ENCODE data around the gene BTN3A1. TPM values are rescaled to one million over a fixed set of nuclear protein-coding genes. Genes with fewer than 3 reads are reported as not detected.
"Not testable (repeated sequence)": the region's sequence is repeated elsewhere in the genome, so short reads cannot be mapped to it uniquely, and the experiment has no call there.

Gene BTN3A1
- total RNA-seq: 16.7 TPM

DNA sequence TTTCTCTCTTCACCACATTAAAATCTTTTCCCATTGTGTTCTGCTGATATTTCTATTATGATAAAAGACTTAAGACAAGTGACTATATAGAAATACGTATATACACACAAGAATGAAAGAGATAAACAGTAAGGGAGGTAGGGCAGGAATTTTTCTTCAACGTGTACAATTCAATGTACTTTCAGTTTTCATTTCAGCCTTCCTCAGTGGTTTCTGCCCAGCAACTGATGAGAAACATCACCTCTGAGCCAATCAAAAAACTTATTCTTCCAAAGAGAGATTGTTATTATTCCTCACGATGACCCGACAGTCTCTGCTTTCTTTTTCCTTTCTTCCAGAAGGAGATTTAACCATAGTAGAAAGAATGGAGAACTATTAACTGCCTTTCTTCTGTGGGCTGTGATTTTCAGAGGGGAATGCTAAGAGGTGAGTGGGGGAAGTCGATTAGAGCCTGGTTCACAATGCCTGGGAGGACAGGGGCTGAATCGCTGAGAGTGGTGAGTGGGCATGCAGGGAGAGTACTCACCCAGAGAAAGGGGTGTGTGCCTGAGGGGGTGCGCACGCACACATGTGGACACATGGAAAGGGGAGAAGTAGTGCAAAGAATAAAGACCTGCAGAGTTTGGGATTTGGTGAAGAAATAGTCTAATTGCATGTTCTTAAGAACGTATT lies at the start of gene BTN3A1:
Gene BTN3A1 (plus strand): TSS at position 289 of the 672 bp plus-strand sequence. CDS start 3,289 bp downstream, outside the sequence.
- peak in 1 of 2 donors; percentile 74 for TF ChIP-seq POLR2AphosphoS5 (IDR thresholded peaks at IDR 0.05; ENCODE audit: insufficient read depth in 1 of 2, low read depth in 1 of 2)
- TF ChIP-seq, protein P1, sequence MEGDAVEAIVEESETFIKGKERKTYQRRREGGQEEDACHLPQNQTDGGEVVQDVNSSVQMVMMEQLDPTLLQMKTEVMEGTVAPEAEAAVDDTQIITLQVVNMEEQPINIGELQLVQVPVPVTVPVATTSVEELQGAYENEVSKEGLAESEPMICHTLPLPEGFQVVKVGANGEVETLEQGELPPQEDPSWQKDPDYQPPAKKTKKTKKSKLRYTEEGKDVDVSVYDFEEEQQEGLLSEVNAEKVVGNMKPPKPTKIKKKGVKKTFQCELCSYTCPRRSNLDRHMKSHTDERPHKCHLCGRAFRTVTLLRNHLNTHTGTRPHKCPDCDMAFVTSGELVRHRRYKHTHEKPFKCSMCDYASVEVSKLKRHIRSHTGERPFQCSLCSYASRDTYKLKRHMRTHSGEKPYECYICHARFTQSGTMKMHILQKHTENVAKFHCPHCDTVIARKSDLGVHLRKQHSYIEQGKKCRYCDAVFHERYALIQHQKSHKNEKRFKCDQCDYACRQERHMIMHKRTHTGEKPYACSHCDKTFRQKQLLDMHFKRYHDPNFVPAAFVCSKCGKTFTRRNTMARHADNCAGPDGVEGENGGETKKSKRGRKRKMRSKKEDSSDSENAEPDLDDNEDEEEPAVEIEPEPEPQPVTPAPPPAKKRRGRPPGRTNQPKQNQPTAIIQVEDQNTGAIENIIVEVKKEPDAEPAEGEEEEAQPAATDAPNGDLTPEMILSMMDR (IDR thresholded peaks at IDR 0.05): no peak
- no peak for TF ChIP-seq POLR2A (IDR thresholded peaks at IDR 0.05)
- no peak for DNase-seq (ENCODE audit: extremely low spot score in 2 of 2)
- H3K27ac ChIP-seq: peak within 1 kb of the TSS; percentile 91
- H3K4me1 ChIP-seq: peaks cover 37% of the 10 kb centered on the region
- peak within 1 kb of the TSS; percentile 52 to 61 for H3K4me3 ChIP-seq
- intact Hi-C loops (cut with DNase I): no loop called here
- no peaks in the 10 kb centered on the region for H3K9me3 ChIP-seq
- peaks cover 0 to 5% of the 10 kb centered on the region in 2 donors for H3K36me3 ChIP-seq
- H3K27me3 ChIP-seq: no peaks in the 10 kb centered on the region

DNA sequence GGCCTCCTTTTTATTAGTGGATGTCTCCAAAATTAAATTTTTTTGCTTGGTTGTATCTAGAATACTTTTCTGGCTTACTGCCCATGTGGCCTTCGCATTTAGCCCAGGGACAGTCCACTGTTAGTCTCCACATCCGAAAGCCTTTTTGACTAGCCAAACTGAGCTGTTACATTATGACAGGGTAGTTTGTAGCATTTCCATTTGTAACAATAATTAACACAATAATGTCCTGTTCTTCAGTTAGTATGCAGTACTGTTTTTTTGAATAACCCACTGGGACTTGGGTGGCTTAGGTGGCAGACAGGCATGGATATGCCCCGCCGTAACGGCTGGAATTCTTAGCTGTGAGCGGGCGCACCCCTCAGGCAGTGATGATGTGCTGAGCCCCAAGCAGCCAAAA lies 49.8 kb upstream of the BTN3A1 start:
- H3K36me3 ChIP-seq: no peaks in the 10 kb centered on the region
- no peaks in the 10 kb centered on the region for H3K9me3 ChIP-seq
- intact Hi-C loops (cut with DNase I): no loop called here
- H3K27me3 ChIP-seq: no peaks in the 10 kb centered on the region
- H3K4me3 ChIP-seq: no peak overlapping the region
- no peak overlapping the region for H3K27ac ChIP-seq
- TF ChIP-seq, protein P1 (IDR thresholded peaks at IDR 0.05): no peak
- TF ChIP-seq POLR2AphosphoS5 (IDR thresholded peaks at IDR 0.05; ENCODE audit: insufficient read depth in 1 of 2, low read depth in 1 of 2) (no peak), POLR2A (IDR thresholded peaks at IDR 0.05) (no peak)
- DNase-seq (ENCODE audit: extremely low spot score in 2 of 2): no peak
- H3K4me1 ChIP-seq: no peaks in the 10 kb centered on the region

DNA sequence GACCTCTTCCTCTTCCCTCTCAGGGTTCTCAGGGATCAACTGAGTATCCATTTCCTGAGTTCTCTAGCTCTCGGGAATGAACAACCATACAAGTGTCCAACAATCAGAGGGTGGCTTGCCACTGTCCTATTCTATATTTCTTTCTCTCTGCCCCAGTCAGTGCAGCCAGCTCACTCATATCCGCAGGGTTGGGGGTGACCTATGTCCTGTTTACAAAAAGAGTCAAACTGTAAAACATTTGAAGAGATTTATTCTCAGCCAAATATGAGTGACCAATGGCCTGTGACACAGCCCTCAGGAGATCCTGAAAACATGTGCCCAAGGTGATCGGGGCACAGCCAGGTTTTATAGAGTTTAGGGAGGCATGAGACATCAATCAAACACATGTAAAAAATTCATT lies 47.9 kb upstream of the BTN3A1 start:
- Histone ChIP-seq H3K4me1 (no peaks in the 10 kb centered on the region), H3K27ac (no peak overlapping the region), H3K27me3 (no peaks in the 10 kb centered on the region), H3K9me3 (no peaks in the 10 kb centered on the region), H3K36me3 (no peaks in the 10 kb centered on the region), H3K4me3 (no peak overlapping the region)
- no peak for DNase-seq (ENCODE audit: extremely low spot score in 2 of 2)
- intact Hi-C loops (cut with DNase I): no loop called here
- TF ChIP-seq, protein P1 (IDR thresholded peaks at IDR 0.05): no peak
- TF ChIP-seq POLR2AphosphoS5 (IDR thresholded peaks at IDR 0.05; ENCODE audit: insufficient read depth in 1 of 2, low read depth in 1 of 2): no peak
- TF ChIP-seq POLR2A (IDR thresholded peaks at IDR 0.05): no peak

DNA sequence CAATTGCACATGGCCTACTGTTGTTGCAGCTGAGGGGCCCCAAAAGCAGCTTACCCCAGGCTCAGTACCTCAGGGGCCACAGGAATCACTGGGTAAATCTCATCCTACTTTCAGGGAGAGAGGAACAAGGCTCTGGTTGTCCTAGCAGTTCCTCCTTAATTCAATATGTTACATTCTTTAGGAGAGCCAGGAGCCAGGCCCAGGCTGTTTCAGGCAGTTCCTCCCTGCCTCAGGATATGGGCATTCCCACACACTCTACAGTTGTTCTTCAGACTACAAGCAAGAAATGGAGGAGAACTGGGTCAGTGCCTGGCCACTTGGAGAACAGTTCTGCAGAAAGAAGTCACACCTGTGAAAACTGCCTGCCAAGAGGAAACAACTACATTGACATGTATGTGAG lies 46.7 kb upstream of the BTN3A1 start:
- H3K9me3 ChIP-seq: no peaks in the 10 kb centered on the region
- no peak overlapping the region for H3K4me3 ChIP-seq
- no peak overlapping the region for H3K27ac ChIP-seq
- H3K36me3 ChIP-seq: no peaks in the 10 kb centered on the region
- H3K27me3 ChIP-seq: no peaks in the 10 kb centered on the region
- H3K4me1 ChIP-seq: no peaks in the 10 kb centered on the region
- TF ChIP-seq, protein P1 (IDR thresholded peaks at IDR 0.05): no peak
- TF ChIP-seq POLR2A (IDR thresholded peaks at IDR 0.05) (no peak), POLR2AphosphoS5 (IDR thresholded peaks at IDR 0.05; ENCODE audit: insufficient read depth in 1 of 2, low read depth in 1 of 2) (no peak)
- intact Hi-C loops (cut with DNase I): no loop called here
- DNase-seq (ENCODE audit: extremely low spot score in 2 of 2): no peak

DNA sequence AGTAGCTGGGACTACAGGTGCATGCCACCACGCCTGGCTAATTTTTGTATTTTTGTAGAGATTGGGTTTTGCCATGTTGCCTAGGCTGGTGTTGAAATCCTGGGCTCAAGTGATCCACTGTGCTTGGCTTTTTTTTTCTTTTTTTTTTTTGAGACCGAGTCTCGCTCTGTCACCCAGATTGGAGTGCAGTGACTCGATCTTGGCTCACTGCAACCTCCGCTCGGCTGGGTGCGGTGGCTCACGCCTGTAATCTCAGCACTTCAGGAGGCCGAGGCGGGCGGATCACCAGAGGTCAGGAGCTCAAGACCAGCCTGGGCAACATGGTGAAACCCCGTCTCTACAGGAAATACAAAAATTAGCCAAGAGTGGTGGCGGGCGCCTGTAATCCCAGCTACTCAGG lies 44.5 kb upstream of the BTN3A1 start:
- intact Hi-C loops (cut with DNase I); H3K27me3 ChIP-seq: not testable (repeated sequence)

More for the DNA sequence above, 44.5 kb upstream of the BTN3A1 start:
- H3K4me3 ChIP-seq; H3K27ac ChIP-seq; H3K36me3 ChIP-seq; H3K9me3 ChIP-seq; DNase-seq (ENCODE audit: extremely low spot score in 2 of 2); H3K4me1 ChIP-seq: not testable (repeated sequence)

All from vagina (tissue), 2 donors.